B cell (primary cell): Measurements from ENCODE around the gene EIF2A. TPM values are rescaled to one million over a fixed set of nuclear protein-coding genes. Genes with fewer than 3 reads are reported as not detected.

Experiments
- ATAC-seq: fragments of 200-7000 bp; cut with Tn5 transposase; one replicate; pipeline ENCODE4 v1.10.0; 2021; ENCODE audit warnings: low read depth, mild to moderate bottlenecking, moderate number of reproducible peaks, moderate library complexity
- CTCF ChIA-PET: fragments of 350-600 bp; sonication (Branson Sonifier 250); formaldehyde crosslinking; loops from one replicate; lab custom pipeline; 2021; ENCODE audit warnings: antibody characterized with exemption, inconsistent platforms; lab: Charles Lee
- POLR2A ChIA-PET: fragments of 350-600 bp; sonication (Branson Sonifier 250); formaldehyde crosslinking; loops from one replicate; lab custom pipeline; 2021; ENCODE audit warnings: antibody characterized with exemption; lab: Charles Lee
- DNase-seq: peaks from one replicate; pipeline ENCODE4 v3.0.0; 2013
- H2AFZ ChIP-seq: 2 replicates; pipeline ENCODE4 v1.6.1; 2012; ENCODE audit warnings: mild to moderate bottlenecking, low read depth, low read length; ENCODE audit not compliant: insufficient read depth, poor library complexity, severe bottlenecking
- H3K27ac ChIP-seq, 2 donors: 1 replicate in 1 of 2; 2 replicates in 1 of 2; pipeline ENCODE4 v1.5.1; 2012 to 2013; ENCODE audit warnings: low read length in 2 of 2, mild to moderate bottlenecking in 2 of 2, moderate library complexity in 1 of 2
- H3K27me3 ChIP-seq, 4 experiments: fragments of 200-600 bp in 1 of 4; sonication (generic) in 1 of 4; replicated peaks in 1 of 4; 1 replicate in 2 of 4; 2 replicates in 2 of 4; pipeline versions ENCODE4 v1.6.1 to v1.7.0; 2013 to 2016; ENCODE audit warnings: low read length in 3 of 4, mild to moderate bottlenecking in 2 of 4, mixed read lengths in 1 of 4, moderate library complexity in 1 of 4; ENCODE audit not compliant: insufficient read depth in 4 of 4, control insufficient read depth in 3 of 4; ENCODE audit errors: control extremely low read depth in 1 of 4
- H3K36me3 ChIP-seq, 2 experiments: replicated peaks in 1 of 2; 1 replicate in 1 of 2; 2 replicates in 1 of 2; pipeline versions ENCODE4 v1.6.1 to v1.7.1; 2013; ENCODE audit warnings: low read length in 1 of 2; ENCODE audit not compliant: insufficient read depth in 2 of 2, control insufficient read depth in 1 of 2; ENCODE audit errors: control extremely low read depth in 1 of 2, extremely low read depth in 1 of 2
- H3K4me1 ChIP-seq, 2 donors: fragments of 200-600 bp in 1 of 2; sonication (generic) in 1 of 2; 1 replicate in 1 of 2; 2 replicates in 1 of 2; pipeline versions ENCODE4 v1.5.1 to v1.6.1; 2013 to 2017; ENCODE audit warnings: low read length in 2 of 2; ENCODE audit not compliant: control insufficient read depth in 2 of 2, insufficient read depth in 2 of 2
- H3K4me2 ChIP-seq: replicated peaks from 2 replicates; pipeline ENCODE3; 2012; ENCODE audit warnings: mild to moderate bottlenecking, low read depth, low read length; ENCODE audit not compliant: poor library complexity, severe bottlenecking
- H3K4me3 ChIP-seq, 5 experiments: fragments of 200-600 bp in 1 of 5; sonication (generic) in 1 of 5; 1 replicate in 3 of 5; 2 replicates in 2 of 5; pipeline versions ENCODE4 v1.5.1 to v1.7.0; 2011 to 2016; ENCODE audit warnings: low read length in 4 of 5, mild to moderate bottlenecking in 4 of 5, low read depth in 2 of 5, control low read depth in 1 of 5, moderate library complexity in 1 of 5; ENCODE audit not compliant: insufficient read depth in 1 of 5; ENCODE audit errors: control extremely low read depth in 1 of 5, extremely low read depth in 1 of 5
- H3K79me2 ChIP-seq: fragments of 200-600 bp; sonication (generic); one replicate; pipeline ENCODE4 v1.6.0; 2016; ENCODE audit warnings: low read length; ENCODE audit not compliant: control insufficient read depth, insufficient read depth
- H3K9ac ChIP-seq: fragments of 200-600 bp; sonication (generic); 2 replicates; pipeline ENCODE4 v1.6.1; 2017; ENCODE audit warnings: mild to moderate bottlenecking, low read length, moderate library complexity
- H3K9me3 ChIP-seq, 3 donors: one replicate each; pipeline versions ENCODE4 v1.6.1 to v1.7.1; 2013; ENCODE audit warnings: low read length in 2 of 3; ENCODE audit not compliant: control insufficient read depth in 2 of 3, insufficient read depth in 1 of 3; ENCODE audit errors: control extremely low read depth in 1 of 3
- H4K20me1 ChIP-seq: 2 replicates; pipeline ENCODE4 v1.6.0; 2012; ENCODE audit warnings: mild to moderate bottlenecking, low read length; ENCODE audit not compliant: insufficient read depth, control insufficient read depth, poor library complexity, severe bottlenecking
- H3K27ac Mint-ChIP-seq: one replicate; pipeline ENCODE4 v1.8.0; 2021; ENCODE audit warnings: mixed read lengths
- H3K27me3 Mint-ChIP-seq: one replicate; pipeline ENCODE4 v1.8.0; 2021; ENCODE audit warnings: mixed read lengths
- H3K4me1 Mint-ChIP-seq: one replicate; pipeline ENCODE4 v1.8.0; 2021; ENCODE audit warnings: mixed read lengths
- H3K4me3 Mint-ChIP-seq: one replicate; pipeline ENCODE4 v1.8.0; 2021; ENCODE audit warnings: mixed read lengths
- H3K9me3 Mint-ChIP-seq: one replicate; pipeline ENCODE4 v1.8.0; 2022; ENCODE audit warnings: mixed read lengths; ENCODE audit not compliant: insufficient read depth
- EZH2 ChIP-seq: IDR thresholded peaks from 2 replicates; pipeline ENCODE4 v1.6.1; 2012; ENCODE audit warnings: borderline replicate concordance, low read depth, mild to moderate bottlenecking, moderate library complexity, low read length; ENCODE audit not compliant: insufficient read depth, poor library complexity, severe bottlenecking
- WGBS: methylation state at CpG from one replicate; pipeline ENCODE4 v1.1.5; 2013; ENCODE audit warnings: missing lambda C conversion rate; ENCODE audit not compliant: insufficient coverage; 5-methylcytosine and 5-hydroxymethylcytosine counted together
- intact Hi-C: fragments of 100-400 bp; cut with micrococcal nuclease; formaldehyde crosslinking; loops from one replicate; pipeline ENCODE4 v1.10.0; 2022
- polyA plus RNA-seq: library from polyadenylated mRNA; depleted of rRNA; stranded (reverse); fragments of >200 nt; gene quantifications from 2 replicates; pipeline ENCODE4 v1.2.3, GENCODE V29; 2012
- total RNA-seq, 2 donors: library from RNA; stranded (reverse); fragments of 120-200 nt in 1 of 2; gene quantifications; 1 replicate in 1 of 2; 2 replicates in 1 of 2; pipeline versions ENCODE4 v1.2.3 to v1.2.4, GENCODE V29; 2013 to 2022
- TF ChIP-seq, protein P1 (sequence below): fragments of 200-600 bp; IDR thresholded peaks from one replicate; pipeline ENCODE4 v1.8.0; 2022; ENCODE audit warnings: antibody characterized with exemption, mild to moderate bottlenecking

EIF2A gene
- total and polyA plus RNA-seq, 2 donors (not counting 1 experiment from before 2014, with no cell fraction given) = 63.4 to 78.8 TPM

DNA sequence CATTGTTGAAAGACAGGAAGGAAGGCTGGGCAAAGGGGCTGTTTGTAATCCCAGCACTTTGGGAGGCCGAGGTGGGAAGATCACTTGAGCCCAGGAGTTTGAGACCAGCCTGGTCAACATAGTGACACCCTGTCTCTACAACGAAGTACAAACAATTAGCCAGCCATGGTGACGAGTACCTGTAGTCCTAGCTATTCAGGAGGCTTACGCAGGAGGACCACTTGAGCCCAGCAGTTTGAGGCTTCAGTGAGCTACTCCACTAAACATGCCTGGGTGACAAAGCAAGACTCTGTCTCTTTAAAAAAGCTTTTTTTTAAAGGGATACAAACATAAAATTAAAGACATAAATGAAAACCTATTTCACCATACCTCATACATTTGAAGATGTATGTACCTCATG is 11.4 kb upstream of the EIF2A start:
- Histone ChIP-seq H3K9me3 (no peaks in the 10 kb centered on the region), H3K27me3 (no peaks in the 10 kb centered on the region), H3K4me3 (no peak overlapping the region), H3K27ac (no peak overlapping the region), H3K4me1 (no peaks in the 10 kb centered on the region), H3K4me2 (no peak overlapping the region), H3K9ac (no peak overlapping the region), H2AFZ (no peak overlapping the region), H4K20me1 (no peaks in the 10 kb centered on the region), H3K79me2 (peaks cover 4% of the 10 kb centered on the region), H3K36me3 (no peaks in the 10 kb centered on the region)
- no peaks in the 10 kb centered on the region for H3K4me1 Mint-ChIP-seq
- no peaks in the 10 kb centered on the region for H3K9me3 Mint-ChIP-seq
- ChIA-PET CTCF (no interaction called here), POLR2A (no interaction called here)
- TF ChIP-seq, protein P1, sequence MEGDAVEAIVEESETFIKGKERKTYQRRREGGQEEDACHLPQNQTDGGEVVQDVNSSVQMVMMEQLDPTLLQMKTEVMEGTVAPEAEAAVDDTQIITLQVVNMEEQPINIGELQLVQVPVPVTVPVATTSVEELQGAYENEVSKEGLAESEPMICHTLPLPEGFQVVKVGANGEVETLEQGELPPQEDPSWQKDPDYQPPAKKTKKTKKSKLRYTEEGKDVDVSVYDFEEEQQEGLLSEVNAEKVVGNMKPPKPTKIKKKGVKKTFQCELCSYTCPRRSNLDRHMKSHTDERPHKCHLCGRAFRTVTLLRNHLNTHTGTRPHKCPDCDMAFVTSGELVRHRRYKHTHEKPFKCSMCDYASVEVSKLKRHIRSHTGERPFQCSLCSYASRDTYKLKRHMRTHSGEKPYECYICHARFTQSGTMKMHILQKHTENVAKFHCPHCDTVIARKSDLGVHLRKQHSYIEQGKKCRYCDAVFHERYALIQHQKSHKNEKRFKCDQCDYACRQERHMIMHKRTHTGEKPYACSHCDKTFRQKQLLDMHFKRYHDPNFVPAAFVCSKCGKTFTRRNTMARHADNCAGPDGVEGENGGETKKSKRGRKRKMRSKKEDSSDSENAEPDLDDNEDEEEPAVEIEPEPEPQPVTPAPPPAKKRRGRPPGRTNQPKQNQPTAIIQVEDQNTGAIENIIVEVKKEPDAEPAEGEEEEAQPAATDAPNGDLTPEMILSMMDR = no peak
- no peak for TF ChIP-seq EZH2
- no peak overlapping the region for H3K4me3 Mint-ChIP-seq
- no peak overlapping the region for H3K27ac Mint-ChIP-seq
- WGBS = 98% methylated on average over 4 of the region's 4 CpGs
- DNase-seq (no peak), ATAC-seq (no peak)
- H3K27me3 Mint-ChIP-seq = no peaks in the 10 kb centered on the region
- intact Hi-C loops = no loop called here

DNA sequence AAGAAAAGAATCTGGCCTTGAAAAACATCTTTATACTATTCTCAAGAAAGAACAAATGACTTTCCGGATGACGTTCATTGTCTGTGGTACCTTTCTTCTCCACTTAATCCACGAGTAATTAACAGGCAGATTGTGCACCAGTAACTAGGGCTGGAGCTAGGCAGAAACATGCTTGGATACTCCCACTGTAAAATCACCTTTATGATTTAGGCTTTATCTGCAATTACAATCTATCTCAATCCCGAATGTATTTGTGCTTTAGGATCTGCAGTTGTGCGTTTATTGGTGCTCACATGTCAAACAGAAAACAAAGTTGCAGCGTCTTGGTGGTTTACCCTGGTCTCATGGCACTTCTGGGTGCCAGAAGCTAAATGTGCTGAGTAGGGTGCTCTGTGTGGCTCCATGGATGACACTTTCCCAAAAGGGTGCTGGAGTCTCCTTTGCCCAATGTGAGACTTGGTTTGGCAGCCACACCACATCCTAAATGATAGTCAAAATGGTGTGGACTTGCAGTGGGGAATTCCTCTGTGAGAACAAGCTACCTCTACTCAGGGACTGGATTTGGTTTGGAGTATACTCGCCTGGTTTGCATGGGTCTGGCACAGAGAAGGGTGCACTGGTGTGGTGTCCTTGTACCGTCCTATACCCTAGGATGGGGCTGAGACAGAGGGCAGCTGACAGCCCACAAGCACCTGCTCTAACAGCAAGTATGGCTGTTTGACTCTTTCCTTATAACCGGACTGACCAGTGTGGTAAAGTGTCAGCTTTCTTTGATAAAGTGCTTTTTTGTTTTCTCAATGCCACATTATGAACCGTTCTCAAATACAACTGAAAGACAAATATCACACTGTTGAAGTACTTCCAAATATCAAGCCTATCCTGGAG is 8.0 kb upstream of the EIF2A start:
- ChIA-PET POLR2A (no interaction called here), CTCF (interaction anchor here (0.9 to 1.3 kb wide), 3 partner anchors 129 to 789 kb away, joined by 3 to 4 read pairs (median 3); no protein-coding TSS in a partner anchor)
- Histone ChIP-seq H2AFZ (no peak overlapping the region), H3K4me1 (no peaks in the 10 kb centered on the region), H3K4me2 (no peak overlapping the region), H3K27ac (no peak overlapping the region), H3K9me3 (no peaks in the 10 kb centered on the region), H3K79me2 (peaks cover 12% of the 10 kb centered on the region), H3K4me3 (no peak overlapping the region), H3K27me3 (no peaks in the 10 kb centered on the region), H4K20me1 (no peaks in the 10 kb centered on the region), H3K9ac (no peak overlapping the region), H3K36me3 (peaks cover 0 to 3% of the 10 kb centered on the region in 2 experiments)
- Mint-ChIP-seq H3K4me3 (no peak overlapping the region), H3K9me3 (no peaks in the 10 kb centered on the region), H3K4me1 (peaks cover 2% of the 10 kb centered on the region), H3K27me3 (no peaks in the 10 kb centered on the region), H3K27ac (no peak overlapping the region)
- ATAC-seq = no peak
- TF ChIP-seq, protein P1 = no peak
- TF ChIP-seq EZH2 = no peak
- DNase-seq = no peak
- 94% methylated on average over 8 of the region's 10 CpGs for WGBS
- intact Hi-C loops = no loop called here
